Adrenal gland (tissue), 12 donors: ENCODE data around the gene NAALADL2. TPM values are rescaled to one million over a fixed set of nuclear protein-coding genes. Genes with fewer than 3 reads are reported as not detected.

ENCODE experiments used
- DNase-seq, 7 donors: peaks; one replicate each; pipeline ENCODE4 v3.0.0-alpha.2; 2019 to 2020
- H3K27ac ChIP-seq, 5 donors: fragments of 200-600 bp; sonication (generic) in 4 of 5; 1 replicate in 3 of 5; 2 replicates in 2 of 5; pipeline versions ENCODE4 v1.5.1 to v1.8.0; 2016 to 2020; ENCODE audit warnings: mild to moderate bottlenecking in 1 of 5
- H3K27me3 ChIP-seq: fragments of 200-600 bp; 2 replicates; pipeline ENCODE4 v1.8.0; 2021
- H3K36me3 ChIP-seq, 2 donors: fragments of 200-600 bp; replicated peaks in 1 of 2; 1 replicate in 1 of 2; 2 replicates in 1 of 2; pipeline versions ENCODE4 v1.5.1 to v1.8.0; 2018 to 2022
- H3K4me1 ChIP-seq, 2 donors: fragments of 200-600 bp; replicated peaks in 1 of 2; 1 replicate in 1 of 2; 2 replicates in 1 of 2; pipeline versions ENCODE4 v1.5.1 to v1.8.0; 2018 to 2021
- H3K4me3 ChIP-seq, 4 donors: fragments of 200-600 bp; sonication (generic) in 3 of 4; one replicate each; pipeline ENCODE4 v1.5.1; 2016 to 2018
- H3K9me3 ChIP-seq, 3 donors: fragments of 200-600 bp; sonication (generic) in 1 of 3; replicated peaks in 1 of 3; 1 replicate in 2 of 3; 2 replicates in 1 of 3; pipeline versions ENCODE4 v1.5.1 to v1.8.0; 2016 to 2021
- POLR2A ChIP-seq, 2 donors: fragments of 450-650 bp; IDR thresholded peaks; one replicate each; pipeline ENCODE4 v1.6.1; 2017; ENCODE audit warnings: antibody characterized with exemption in 2 of 2, mild to moderate bottlenecking in 2 of 2, moderate library complexity in 1 of 2
- WGBS, 4 donors: extraction: QIAGEN DNeasy Blood & Tissue Kit in 2 of 4; methylation state at CpG; one replicate each; pipeline versions ENCODE4 v1.1.5 to v1.1.7; 2013 to 2017; 5-methylcytosine and 5-hydroxymethylcytosine counted together
- intact Hi-C, 2 donors: fragments of 100-400 bp; cut with DNase I; formaldehyde crosslinking; loops; one replicate each; pipeline versions ENCODE4 v1.14.1 to v1.15.0; 2022 to 2023
- polyA plus RNA-seq, 3 donors: library from polyadenylated mRNA; stranded (reverse); fragments of 200-250 nt in 2 of 3; fragments of 350-450 nt in 1 of 3; fragmentation: Illumina TruSeq in 1 of 3; extraction: RNeasy Lipid Tissue Mini Kit (QIAGEN cat#74804) in 1 of 3; gene quantifications; one replicate each; pipeline ENCODE4 v1.2.3, GENCODE V29; 2013 to 2014
- total RNA-seq, 9 donors: library from RNA; depleted of rRNA in 4 of 9; stranded (reverse); fragments of >200 nt in 4 of 9; fragments of 120-200 nt in 1 of 9; fragmentation: NEBNext Ultra II Directional in 1 of 9; extraction: Animal tissue kit (Norgen Biotek cat#: 25700) in 1 of 9; gene quantifications; one replicate each; pipeline versions ENCODE4 v1.1.0 to v1.2.4, GENCODE V29; 2013 to 2023
- TF ChIP-seq, protein P1 (sequence below), 6 experiments: fragments of 450-650 bp in 4 of 6; fragments of 200-600 bp in 2 of 6; sonication (generic) in 1 of 6; IDR thresholded peaks; 1 replicate in 5 of 6; 2 replicates in 1 of 6; pipeline versions ENCODE4 v1.5.1 to v1.8.0; 2016 to 2021; ENCODE audit warnings: antibody characterized with exemption in 6 of 6, mild to moderate bottlenecking in 2 of 6, moderate library complexity in 1 of 6
- donor health status: healthy with polysubstance abuse.
- donor health status: Bipolar disorder and iron deficiency.
- donor health status: DM: yes; HTN: yes; CAD: no.
- donor health status: DM: no; HTN: no; CAD: no.
- donor health status: DM: no; HTN: no; CAD: no.
- donor health status: DM: yes; HTN: yes; CAD: no.

NAALADL2 gene
- total and polyA plus RNA-seq, 12 donors, result 0.24 to 7.8 (median 4.8) TPM

DNA sequence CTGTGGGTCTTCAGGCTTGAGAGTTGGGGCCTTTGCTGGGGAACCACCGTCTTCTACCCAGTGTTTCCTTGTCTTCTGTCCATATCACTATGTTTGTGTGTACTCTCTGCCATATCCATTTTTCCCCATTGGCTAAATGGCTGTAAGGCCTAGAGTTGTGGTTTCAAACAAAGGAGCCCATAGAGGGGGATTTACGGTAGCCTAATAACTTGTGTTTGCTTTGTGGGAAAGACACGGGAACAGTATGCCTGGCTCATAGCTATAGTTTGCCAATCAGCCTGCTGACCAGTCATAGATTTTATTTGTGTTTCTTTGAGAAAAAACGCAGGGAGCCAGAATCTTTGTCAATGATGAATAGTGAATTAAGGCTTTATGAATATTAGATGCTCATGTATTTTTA lies 554.8 kb downstream of the NAALADL2 start:
- H3K27ac ChIP-seq, result no peak overlapping the region
- TF ChIP-seq, protein P1, sequence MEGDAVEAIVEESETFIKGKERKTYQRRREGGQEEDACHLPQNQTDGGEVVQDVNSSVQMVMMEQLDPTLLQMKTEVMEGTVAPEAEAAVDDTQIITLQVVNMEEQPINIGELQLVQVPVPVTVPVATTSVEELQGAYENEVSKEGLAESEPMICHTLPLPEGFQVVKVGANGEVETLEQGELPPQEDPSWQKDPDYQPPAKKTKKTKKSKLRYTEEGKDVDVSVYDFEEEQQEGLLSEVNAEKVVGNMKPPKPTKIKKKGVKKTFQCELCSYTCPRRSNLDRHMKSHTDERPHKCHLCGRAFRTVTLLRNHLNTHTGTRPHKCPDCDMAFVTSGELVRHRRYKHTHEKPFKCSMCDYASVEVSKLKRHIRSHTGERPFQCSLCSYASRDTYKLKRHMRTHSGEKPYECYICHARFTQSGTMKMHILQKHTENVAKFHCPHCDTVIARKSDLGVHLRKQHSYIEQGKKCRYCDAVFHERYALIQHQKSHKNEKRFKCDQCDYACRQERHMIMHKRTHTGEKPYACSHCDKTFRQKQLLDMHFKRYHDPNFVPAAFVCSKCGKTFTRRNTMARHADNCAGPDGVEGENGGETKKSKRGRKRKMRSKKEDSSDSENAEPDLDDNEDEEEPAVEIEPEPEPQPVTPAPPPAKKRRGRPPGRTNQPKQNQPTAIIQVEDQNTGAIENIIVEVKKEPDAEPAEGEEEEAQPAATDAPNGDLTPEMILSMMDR (IDR thresholded peaks at IDR 0.05), result no peak
- TF ChIP-seq POLR2A (IDR thresholded peaks at IDR 0.05), result no peak
- H3K4me1 ChIP-seq, result no peaks in the 10 kb centered on the region
- H3K4me3 ChIP-seq, result no peak overlapping the region
- H3K27me3 ChIP-seq, result no peaks in the 10 kb centered on the region
- H3K9me3 ChIP-seq, result no peaks in the 10 kb centered on the region
- no peaks in the 10 kb centered on the region for H3K36me3 ChIP-seq
- intact Hi-C loops, result no loop called here
- no peak for DNase-seq
- WGBS, 4 donors, result 88 to 94% (median 92%) methylated on average over 4 of the region's 4 CpGs

DNA sequence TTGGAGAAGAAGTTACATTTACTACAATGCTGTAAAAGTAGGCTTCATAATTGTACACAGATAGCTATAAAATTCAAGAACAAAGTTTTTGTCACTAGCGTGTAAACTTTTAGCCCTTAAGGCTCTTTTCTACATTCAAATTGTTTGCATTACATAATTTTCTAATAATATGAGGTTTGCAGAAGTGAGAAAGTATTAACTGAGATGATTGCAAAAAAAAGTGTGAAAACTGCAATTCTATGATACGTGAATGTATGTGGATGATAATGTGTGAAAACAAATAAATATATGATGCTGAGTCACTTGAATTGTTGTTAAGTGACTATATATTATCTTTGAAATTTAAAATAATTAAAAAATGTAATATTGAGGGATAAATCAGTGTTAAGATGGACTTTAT lies 557.5 kb downstream of the NAALADL2 start:
- H3K4me3 ChIP-seq, result no peak overlapping the region
- no peaks in the 10 kb centered on the region for H3K36me3 ChIP-seq
- intact Hi-C loops, result no loop called here
- no peak for DNase-seq
- no peaks in the 10 kb centered on the region for H3K9me3 ChIP-seq
- H3K27me3 ChIP-seq, result no peaks in the 10 kb centered on the region
- WGBS, 4 donors, result 87 to 90% (median 89%) methylated on average over 2 of the region's 2 CpGs
- H3K4me1 ChIP-seq, result no peaks in the 10 kb centered on the region
- no peak overlapping the region for H3K27ac ChIP-seq
- TF ChIP-seq, protein P1 (IDR thresholded peaks at IDR 0.05), result no peak
- TF ChIP-seq POLR2A (IDR thresholded peaks at IDR 0.05), result no peak

DNA sequence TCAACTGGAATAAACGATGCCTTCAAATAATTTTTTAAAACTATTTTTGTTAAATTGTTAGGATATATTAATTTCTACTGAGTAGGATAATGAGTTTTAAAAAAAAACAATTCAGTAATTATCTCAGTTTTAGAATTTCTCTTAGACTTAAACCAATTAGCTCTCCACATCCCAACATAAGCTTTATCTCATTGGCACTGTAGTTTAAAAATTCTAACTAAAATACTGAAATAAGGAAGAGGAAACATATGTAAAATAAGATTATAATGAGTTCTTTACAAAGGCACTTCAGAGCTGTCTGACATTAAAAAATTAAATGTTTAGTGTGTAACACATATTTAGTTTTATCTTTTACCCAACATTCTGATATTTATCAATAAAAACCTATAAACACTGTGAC lies 558.3 kb downstream of the NAALADL2 start:
- H3K4me3 ChIP-seq, result no peak overlapping the region
- no peaks in the 10 kb centered on the region for H3K9me3 ChIP-seq
- TF ChIP-seq, protein P1 (IDR thresholded peaks at IDR 0.05), result no peak
- TF ChIP-seq POLR2A (IDR thresholded peaks at IDR 0.05), result no peak
- H3K27me3 ChIP-seq, result no peaks in the 10 kb centered on the region
- no peak for DNase-seq
- H3K36me3 ChIP-seq, result no peaks in the 10 kb centered on the region
- 83 to 91% (median 85%) methylated on average over 1 of the region's 1 CpG for WGBS, 4 donors
- intact Hi-C loops, result no loop called here
- H3K27ac ChIP-seq, result no peak overlapping the region
- H3K4me1 ChIP-seq, result no peaks in the 10 kb centered on the region

DNA sequence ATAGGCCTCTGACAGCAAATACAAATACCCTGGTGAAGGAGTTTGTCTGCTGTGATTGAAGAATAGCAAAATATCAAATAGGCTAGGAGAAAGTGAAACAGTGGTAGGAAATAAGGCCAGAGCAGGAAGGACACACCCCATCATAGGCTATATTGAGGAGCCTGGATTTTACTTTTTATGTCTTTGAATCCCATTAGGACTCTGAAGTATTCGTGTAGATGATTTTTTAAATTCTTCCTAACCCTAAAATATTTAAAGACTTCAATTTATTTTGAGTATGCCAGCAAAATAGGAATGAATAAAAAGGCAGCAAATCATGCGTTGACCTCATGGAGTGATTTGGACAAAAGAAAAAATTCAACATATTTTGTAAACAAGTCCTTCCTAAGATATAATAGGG lies 562.8 kb downstream of the NAALADL2 start:
- H3K4me3 ChIP-seq, result no peak overlapping the region
- H3K36me3 ChIP-seq, result no peaks in the 10 kb centered on the region
- H3K4me1 ChIP-seq, result no peaks in the 10 kb centered on the region
- no peaks in the 10 kb centered on the region for H3K9me3 ChIP-seq
- no peak for DNase-seq
- 64 to 80% (median 74%) methylated on average over 2 of the region's 2 CpGs for WGBS, 4 donors
- H3K27ac ChIP-seq, result no peak overlapping the region
- H3K27me3 ChIP-seq, result no peaks in the 10 kb centered on the region
- intact Hi-C loops, result no loop called here
- no peak for TF ChIP-seq POLR2A (IDR thresholded peaks at IDR 0.05)
- TF ChIP-seq, protein P1 (IDR thresholded peaks at IDR 0.05), result no peak
